Adrenal gland (tissue), 12 donors: ENCODE measurements around the gene GADD45B. TPM values are rescaled to one million over a fixed set of nuclear protein-coding genes. Genes with fewer than 3 reads are reported as not detected.

Source experiments
- DNase-seq, 7 donors: peaks; one replicate each; pipeline ENCODE4 v3.0.0-alpha.2; 2019 to 2020
- H3K27ac ChIP-seq, 5 donors: fragments of 200-600 bp; sonication (generic) in 4 of 5; 1 replicate in 3 of 5; 2 replicates in 2 of 5; pipeline versions ENCODE4 v1.5.1 to v1.8.0; 2016 to 2020; ENCODE audit warnings: mild to moderate bottlenecking in 1 of 5
- H3K27me3 ChIP-seq: fragments of 200-600 bp; 2 replicates; pipeline ENCODE4 v1.8.0; 2021
- H3K36me3 ChIP-seq, 2 donors: fragments of 200-600 bp; replicated peaks in 1 of 2; 1 replicate in 1 of 2; 2 replicates in 1 of 2; pipeline versions ENCODE4 v1.5.1 to v1.8.0; 2018 to 2022
- H3K4me1 ChIP-seq, 2 donors: fragments of 200-600 bp; replicated peaks in 1 of 2; 1 replicate in 1 of 2; 2 replicates in 1 of 2; pipeline versions ENCODE4 v1.5.1 to v1.8.0; 2018 to 2021
- H3K4me3 ChIP-seq, 4 donors: fragments of 200-600 bp; sonication (generic) in 3 of 4; one replicate each; pipeline ENCODE4 v1.5.1; 2016 to 2018
- H3K9me3 ChIP-seq, 3 donors: fragments of 200-600 bp; sonication (generic) in 1 of 3; replicated peaks in 1 of 3; 1 replicate in 2 of 3; 2 replicates in 1 of 3; pipeline versions ENCODE4 v1.5.1 to v1.8.0; 2016 to 2021
- CTCF ChIP-seq, 6 experiments: fragments of 450-650 bp in 4 of 6; fragments of 200-600 bp in 2 of 6; sonication (generic) in 1 of 6; IDR thresholded peaks; 1 replicate in 5 of 6; 2 replicates in 1 of 6; pipeline versions ENCODE4 v1.5.1 to v1.8.0; 2016 to 2021; ENCODE audit warnings: antibody characterized with exemption in 6 of 6, mild to moderate bottlenecking in 2 of 6, moderate library complexity in 1 of 6
- POLR2A ChIP-seq, 2 donors: fragments of 450-650 bp; IDR thresholded peaks; one replicate each; pipeline ENCODE4 v1.6.1; 2017; ENCODE audit warnings: antibody characterized with exemption in 2 of 2, mild to moderate bottlenecking in 2 of 2, moderate library complexity in 1 of 2
- WGBS, 4 donors: extraction: QIAGEN DNeasy Blood & Tissue Kit in 2 of 4; methylation state at CpG; one replicate each; pipeline versions ENCODE4 v1.1.5 to v1.1.7; 2013 to 2017; 5-methylcytosine and 5-hydroxymethylcytosine counted together
- intact Hi-C, 2 donors: fragments of 100-400 bp; cut with DNase I; formaldehyde crosslinking; loops; one replicate each; pipeline versions ENCODE4 v1.14.1 to v1.15.0; 2022 to 2023
- polyA plus RNA-seq, 3 donors: library from polyadenylated mRNA; stranded (reverse); fragments of 200-250 nt in 2 of 3; fragments of 350-450 nt in 1 of 3; fragmentation: Illumina TruSeq in 1 of 3; extraction: RNeasy Lipid Tissue Mini Kit (QIAGEN cat#74804) in 1 of 3; gene quantifications; one replicate each; pipeline ENCODE4 v1.2.3, GENCODE V29; 2013 to 2014
- total RNA-seq, 9 donors: library from RNA; depleted of rRNA in 4 of 9; stranded (reverse); fragments of >200 nt in 4 of 9; fragments of 120-200 nt in 1 of 9; fragmentation: NEBNext Ultra II Directional in 1 of 9; extraction: Animal tissue kit (Norgen Biotek cat#: 25700) in 1 of 9; gene quantifications; one replicate each; pipeline versions ENCODE4 v1.1.0 to v1.2.4, GENCODE V29; 2013 to 2023
- donor health status: healthy with polysubstance abuse.
- donor health status: Bipolar disorder and iron deficiency.
- donor health status: DM: yes; HTN: yes; CAD: no.
- donor health status: DM: no; HTN: no; CAD: no.
- donor health status: DM: no; HTN: no; CAD: no.
- donor health status: DM: yes; HTN: yes; CAD: no.

The GADD45B gene
- total and polyA plus RNA-seq, 12 donors: 14.1 to 132 (median 72.4) TPM

- Histone ChIP-seq H3K36me3 (peaks cover 0 to 9% of the 10 kb centered on the region in 2 donors), H3K27me3 (no peaks in the 10 kb centered on the region), H3K27ac (peak overlapping the region in 3 of 5 donors; percentile 46 to 91 (median 91)), H3K4me1 (peaks cover 10 to 17% of the 10 kb centered on the region in 2 donors), H3K4me3 (peak overlapping the region in 2 of 4 donors; percentile 12 to 83), H3K9me3 (no peaks in the 10 kb centered on the region)
- peak; percentile 60 to 83 (median 73) for DNase-seq
- WGBS, 4 donors: 25 to 63% (median 32%) methylated on average over 11 to 39 of the region's 39 CpGs
- intact Hi-C loops: loop anchor here (5.0 to 10.0 kb wide), 2 partner anchors 63 to 136 kb away; no protein-coding TSS in a partner anchor
- TF ChIP-seq CTCF (IDR thresholded peaks at IDR 0.05) (no peak), POLR2A (IDR thresholded peaks at IDR 0.05) (no peak)
Measured at GRCh38 chr19:2478756-2479555, 3.0 kb downstream of the GADD45B start.

- H3K27ac ChIP-seq: peak overlapping the region in 2 of 5 donors; percentile 46 to 91
- no peaks in the 10 kb centered on the region for H3K27me3 ChIP-seq
- 81 to 87% (median 84%) methylated on average over 15 to 20 of the region's 20 CpGs for WGBS, 4 donors
- peak overlapping the region in 1 of 4 donors; percentile 83 for H3K4me3 ChIP-seq
- intact Hi-C loops: loop anchor here (5.0 to 10.0 kb wide), 2 partner anchors 63 to 135 kb away; no protein-coding TSS in a partner anchor
- no peaks in the 10 kb centered on the region for H3K9me3 ChIP-seq
- no peak for DNase-seq
- H3K36me3 ChIP-seq: peaks cover 0 to 9% of the 10 kb centered on the region in 2 donors
- H3K4me1 ChIP-seq: peaks cover 10 to 16% of the 10 kb centered on the region in 2 donors
- no peak for TF ChIP-seq CTCF (IDR thresholded peaks at IDR 0.05)
- TF ChIP-seq POLR2A (IDR thresholded peaks at IDR 0.05): no peak
Measured at GRCh38 chr19:2479556-2480194, 3.7 kb downstream of the GADD45B start.

GRCh38 chr19:2481466-2481865, 5.5 kb downstream of the GADD45B start:
- DNase-seq: no peak

More at GRCh38 chr19:2481466-2481865, 5.5 kb downstream of the GADD45B start:
- Histone ChIP-seq H3K27me3 (no peaks in the 10 kb centered on the region), H3K4me3 (no peak overlapping the region), H3K4me1 (peaks cover 0 to 6% of the 10 kb centered on the region in 2 donors), H3K36me3 (peaks cover 0 to 9% of the 10 kb centered on the region in 2 donors), H3K27ac (no peak overlapping the region), H3K9me3 (no peaks in the 10 kb centered on the region)
- intact Hi-C loops: no loop called here
- TF ChIP-seq POLR2A (IDR thresholded peaks at IDR 0.05) (no peak), CTCF (IDR thresholded peaks at IDR 0.05) (no peak)
- WGBS, 4 donors: 90 to 96% (median 94%) methylated on average over 11 to 16 of the region's 16 CpGs
